HepG2 (cell line): ENCODE results near the gene UGT1A7. TPM values are rescaled to one million over a fixed set of nuclear protein-coding genes. Genes with fewer than 3 reads are reported as not detected.

Source experiments
- ATAC-seq: fragments of 200-7000 bp; cut with Tn5 transposase; 3 replicates; pipeline ENCODE4 v1.9.1; 2020; ENCODE audit warnings: mild to moderate bottlenecking, moderate library complexity
- BruUV-seq: library from RNA; stranded (reverse); fragments of 400-500 nt; replicated peaks from 2 replicates; lab custom pipeline; 2021; lab: Mats Ljungman, UMichigan
- CTCF ChIA-PET: fragments of 300-600 bp; formaldehyde crosslinking; extraction: SDS; loops from one replicate; lab custom pipeline; 2021; ENCODE audit warnings: low total read pairs, inconsistent platforms, low intra/inter-chr PET ratio; lab: Yijun Ruan, JAX
- POLR2A ChIA-PET: fragments of 350-600 bp; sonication (Branson Sonifier 250); formaldehyde crosslinking; loops from one replicate; lab custom pipeline; 2020; ENCODE audit warnings: antibody characterized with exemption, inconsistent platforms; lab: Yijun Ruan, JAX
- DNase-seq: peaks from one replicate; pipeline ENCODE4 v3.0.0-alpha.2; 2015; ENCODE audit warnings: low spot score
- FAIRE-seq: peaks from 3 replicates; lab custom pipeline; 2011; peaks lifted over from hg19 to GRCh38; lab: Jason Lieb, UNC
- H2AFZ ChIP-seq: one replicate; pipeline ENCODE4 v1.6.1; 2011; ENCODE audit warnings: low read length, inconsistent platforms
- H3K27ac ChIP-seq: fragments of 300-600 bp; 3 replicates; pipeline ENCODE4 v1.8.0; 2011; ENCODE audit warnings: mixed run types, mild to moderate bottlenecking, mixed read lengths, low read length, inconsistent platforms; ENCODE audit not compliant: insufficient read depth; ENCODE audit errors: extremely low read length
- H3K27me3 ChIP-seq, 2 experiments: fragments of 200-600 bp in 1 of 2; 2 replicates in 1 of 2; 3 replicates in 1 of 2; pipeline versions ENCODE4 v1.6.0 to v1.8.0; 2011; ENCODE audit warnings: low read length in 2 of 2, mild to moderate bottlenecking in 2 of 2, moderate library complexity in 2 of 2, inconsistent platforms in 1 of 2; ENCODE audit not compliant: insufficient read depth in 2 of 2, control insufficient read depth in 1 of 2
- H3K36me3 ChIP-seq, 2 experiments: fragments of 200-600 bp in 1 of 2; replicated peaks in 1 of 2; 2 replicates in 1 of 2; 3 replicates in 1 of 2; pipeline versions ENCODE4 v1.5.1 to v1.8.0; 2011; ENCODE audit warnings: low read length in 2 of 2, inconsistent platforms in 1 of 2; ENCODE audit not compliant: insufficient read depth in 2 of 2, control insufficient read depth in 1 of 2
- H3K4me1 ChIP-seq: 2 replicates; pipeline ENCODE4 v1.5.1; 2012; ENCODE audit warnings: low read length, inconsistent platforms; ENCODE audit not compliant: insufficient read depth
- H3K4me2 ChIP-seq: 2 replicates; pipeline ENCODE4 v1.6.0; 2011; ENCODE audit warnings: low read depth, low read length, inconsistent platforms
- H3K4me3 ChIP-seq, 3 experiments: fragments of 200-600 bp in 1 of 3; sonication (generic), shearing (Covaris generic) in 1 of 3; replicated peaks in 1 of 3; 2 replicates each; pipeline ENCODE4 v1.5.1; 2011 to 2016; ENCODE audit warnings: low read length in 3 of 3, inconsistent platforms in 2 of 3, low read depth in 2 of 3, mild to moderate bottlenecking in 2 of 3, control low read depth in 1 of 3, mixed read lengths in 1 of 3; ENCODE audit not compliant: insufficient read depth in 1 of 3
- H3K79me2 ChIP-seq: one replicate; pipeline ENCODE4 v1.6.1; 2011; ENCODE audit warnings: low read length, inconsistent platforms; ENCODE audit not compliant: insufficient read depth
- H3K9ac ChIP-seq: 2 replicates; pipeline ENCODE4 v1.6.0; 2011; ENCODE audit warnings: mild to moderate bottlenecking, low read depth, low read length, inconsistent platforms; ENCODE audit not compliant: insufficient read depth
- H3K9me3 ChIP-seq: 2 replicates; pipeline ENCODE4 v1.5.1; 2012; ENCODE audit warnings: mild to moderate bottlenecking, low read length
- H4K20me1 ChIP-seq: 2 replicates; pipeline ENCODE4 v1.6.0; 2011; ENCODE audit warnings: inconsistent platforms, mild to moderate bottlenecking, low read length, moderate library complexity; ENCODE audit not compliant: insufficient read depth
- MAFK ChIP-seq, 2 experiments: IDR thresholded peaks in 1 of 2; conservative IDR thresholded peaks in 1 of 2; 2 replicates each; pipeline ENCODE4 v1.6.1; 2011; ENCODE audit warnings: improper control_type of control experiment in 2 of 2, low read length in 2 of 2
- PLRG1 ChIP-seq: fragments of 450-650 bp; conservative IDR thresholded peaks from 2 replicates; pipeline ENCODE4 v1.6.1; 2016
- RAD51 ChIP-seq: fragments of 450-650 bp; IDR thresholded peaks from 2 replicates; pipeline ENCODE4 v1.6.1; 2016; ENCODE audit warnings: borderline replicate concordance
- RARA ChIP-seq: IDR thresholded peaks from 2 replicates; pipeline ENCODE4 v1.6.1; 2016; ENCODE audit warnings: missing genetic modification reagents, missing compliant biosample characterization
- RFX1 ChIP-seq: fragments of 450-650 bp; IDR thresholded peaks from 2 replicates; pipeline ENCODE4 v1.6.1; 2017
- SNAPC2 ChIP-seq: sonication (generic); formaldehyde crosslinking; IDR thresholded peaks from 2 replicates; pipeline ENCODE4 v1.8.1; 2022; ENCODE audit warnings: mild to moderate bottlenecking, missing genetic modification reagents
- SNAPC4 ChIP-seq: sonication (generic); formaldehyde crosslinking; IDR thresholded peaks from 2 replicates; pipeline ENCODE4 v1.4.0; 2020; ENCODE audit warnings: mild to moderate bottlenecking, missing genetic modification reagents
- TRAFD1 ChIP-seq: sonication (generic); formaldehyde crosslinking; IDR thresholded peaks from 2 replicates; pipeline ENCODE4 v1.5.1; 2020; ENCODE audit warnings: missing genetic modification reagents, mild to moderate bottlenecking, borderline replicate concordance
- USF2 ChIP-seq, 2 experiments: sonication (generic) in 1 of 2; formaldehyde crosslinking in 1 of 2; IDR thresholded peaks; 2 replicates each; pipeline versions ENCODE4 v1.5.1 to v1.6.1; 2011 to 2020; ENCODE audit warnings: borderline replicate concordance in 1 of 2, low read depth in 1 of 2, low read length in 1 of 2, mild to moderate bottlenecking in 1 of 2, missing genetic modification reagents in 1 of 2, moderate library complexity in 1 of 2
- ZFP36L2 ChIP-seq: sonication (generic); formaldehyde crosslinking; IDR thresholded peaks from 2 replicates; pipeline ENCODE4 v1.4.0; 2020; ENCODE audit warnings: missing genetic modification reagents
- ZNF20 ChIP-seq: sonication (generic); formaldehyde crosslinking; IDR thresholded peaks from 2 replicates; pipeline ENCODE4 v1.4.0; 2020; ENCODE audit warnings: mild to moderate bottlenecking, moderate library complexity, missing genetic modification reagents
- ZNF333 ChIP-seq: sonication (generic); formaldehyde crosslinking; IDR thresholded peaks from 2 replicates; pipeline ENCODE4 v1.4.0; 2020; ENCODE audit warnings: mild to moderate bottlenecking, missing genetic modification reagents, borderline replicate concordance
- ZNF605 ChIP-seq: sonication (generic); formaldehyde crosslinking; IDR thresholded peaks from 2 replicates; pipeline ENCODE4 v1.8.0; 2022; ENCODE audit warnings: mild to moderate bottlenecking, missing genetic modification reagents
- ZNF776 ChIP-seq: sonication (generic); formaldehyde crosslinking; IDR thresholded peaks from 2 replicates; pipeline ENCODE4 v1.4.0; 2020; ENCODE audit warnings: mild to moderate bottlenecking, missing genetic modification reagents
- WGBS: methylation state at CpG from one replicate; pipeline ENCODE4 v1.1.6; 2017; ENCODE audit warnings: low lambda C conversion rate; 5-methylcytosine and 5-hydroxymethylcytosine counted together
- in situ Hi-C: cut with HindIII; loops from 2 replicates; pipeline ENCODE4 v1.10.0; 2017; ENCODE audit warnings: low pct_unique_long_range_greater_than_20kb; ENCODE audit not compliant: extremely low pct_ligation_motif_present
- intact Hi-C: fragments of 100-400 bp; cut with micrococcal nuclease; formaldehyde crosslinking; loops from one replicate; pipeline ENCODE4 v1.10.0; 2022; ENCODE audit not compliant: unreplicated experiment
- polyA plus RNA-seq, 8 experiments: library from polyadenylated mRNA; depleted of rRNA in 3 of 8; stranded (reverse) in 7 of 8; unstranded in 1 of 8; fragments of >200 nt; fragmentation: Illumina TruSeq in 4 of 8; extraction: Trizol in 4 of 8; gene quantifications; 2 replicates each; pipeline versions ENCODE4 v1.2.1 to v1.2.3, GENCODE V29; 2011 to 2016; ENCODE audit warnings: low read depth in 4 of 8, missing spikeins in 1 of 8, mixed read lengths in 1 of 8; ENCODE audit not compliant: insufficient read depth in 1 of 8
- total RNA-seq, 5 experiments: library from RNA; depleted of rRNA; stranded (reverse); fragments of >200 nt; fragmentation: Illumina TruSeq; extraction: Trizol; gene quantifications; 2 replicates each; pipeline ENCODE4 v1.2.3, GENCODE V29; 2016; ENCODE audit warnings: low read depth in 1 of 5

The UGT1A7 gene
- total and polyA plus RNA-seq, 2 of the 13 experiments (the other 11 are each of a cell fraction or from before 2014, with no cell fraction given) = not detected

GRCh38 chr2:233676046-233676445 lies 5.7 kb upstream of the UGT1A7 start (continued):
- TF ChIP-seq TRAFD1 (CRISPR knock-in tag) (no peak), PLRG1 (no peak), ZNF333 (no peak)

- Histone ChIP-seq H3K4me1 (no peaks in the 10 kb centered on the region), H3K27ac (no peak overlapping the region), H3K9me3 (no peaks in the 10 kb centered on the region), H4K20me1 (no peaks in the 10 kb centered on the region), H3K4me3 (no peak overlapping the region), H2AFZ (no peak overlapping the region), H3K79me2 (no peaks in the 10 kb centered on the region), H3K27me3 (no peaks in the 10 kb centered on the region), H3K9ac (no peak overlapping the region), H3K4me2 (no peak overlapping the region), H3K36me3 (no peaks in the 10 kb centered on the region)
- POLR2A ChIA-PET = no interaction called here
- intact Hi-C loops (no loop called here), in situ Hi-C loops (no loop called here)
- BruUV-seq = no TSS peak
- FAIRE-seq (no peak), DNase-seq (no peak), ATAC-seq (no peak)
- CTCF ChIA-PET = no interaction called here
- WGBS = 38% methylated on average over 4 of the region's 4 CpGs
- no peak for TF ChIP-seq MAFK (conservative IDR thresholded peaks at IDR 0.05 in 1 of 2, IDR thresholded peaks at IDR 0.05 in 1 of 2; ENCODE audit: low read length in 2 of 2)
- TF ChIP-seq RAD51 = no peak
- no peak for TF ChIP-seq USF2 (IDR thresholded peaks at IDR 0.05; ENCODE audit: low read depth, low read length)
- TF ChIP-seq USF2 (CRISPR knock-in tag; IDR thresholded peaks at IDR 0.05; ENCODE audit: borderline replicate concordance) = no peak
- no peak for TF ChIP-seq ZNF605 (CRISPR knock-in tag)
- TF ChIP-seq SNAPC4 (CRISPR knock-in tag) = no peak
- TF ChIP-seq ZNF20 (CRISPR knock-in tag) = no peak
- no peak for TF ChIP-seq SNAPC2 (CRISPR knock-in tag)
- TF ChIP-seq RARA (CRISPR knock-in tag) = no peak
- TF ChIP-seq RFX1 = no peak
- no peak for TF ChIP-seq ZNF776 (CRISPR knock-in tag)
- no peak for TF ChIP-seq ZFP36L2 (CRISPR knock-in tag)
Observed at GRCh38 chr2:233679196-233679595, 2.5 kb upstream of the UGT1A7 start.
